Amygdala (tissue), 56 donors: ENCODE results near the gene CPA4.

ENCODE experiments used
- DNase-seq, 56 donors: peaks; one replicate each; lab custom pipeline; 2025; lab: John Stamatoyannopoulos, UW

The CPA4 gene

DNA sequence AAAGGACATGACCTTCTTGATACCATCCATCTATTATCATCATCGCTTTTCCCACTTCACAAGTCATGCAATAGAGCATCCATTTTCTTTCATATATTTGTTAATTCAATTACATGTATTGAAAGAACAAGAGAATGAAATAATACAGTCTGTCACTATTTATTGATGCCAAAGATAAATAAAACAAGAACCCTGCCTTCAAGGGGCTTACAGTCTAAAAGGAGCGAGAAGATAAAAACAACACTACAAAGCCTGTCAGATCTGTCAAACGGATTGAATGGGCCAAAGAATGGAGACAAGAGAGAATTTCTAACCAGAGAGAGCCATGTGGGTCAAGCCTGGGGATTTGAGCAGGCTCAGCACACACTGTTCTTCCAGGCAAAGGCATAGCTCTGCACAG, 67.6 kb downstream of the CPA4 start:
- DNase-seq: no peak

DNA sequence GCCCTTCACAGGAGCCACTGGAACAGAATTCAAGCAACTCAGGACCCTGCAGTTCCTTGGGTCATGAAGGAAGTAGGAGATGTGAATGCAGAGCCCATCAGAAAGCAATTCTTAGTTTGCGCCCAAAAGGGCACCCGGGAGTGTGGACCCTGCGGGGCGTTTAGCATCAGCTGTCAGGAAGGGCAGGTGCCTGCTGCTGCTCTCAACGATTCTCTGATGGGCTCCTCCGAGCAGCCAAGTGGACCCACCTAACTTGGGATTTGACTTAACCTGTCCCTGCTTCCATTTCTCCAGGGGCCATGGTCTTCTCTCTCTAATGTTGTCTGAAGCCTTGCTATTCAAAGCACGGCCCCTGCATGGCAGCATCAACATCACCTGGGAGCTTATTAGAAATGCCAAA, 68.7 kb downstream of the CPA4 start:
- DNase-seq: no peak

- DNase-seq: no peak
These were observed 69.4 kb downstream of the CPA4 start for GRCh38 chr7:130362251-130362816.

DNA sequence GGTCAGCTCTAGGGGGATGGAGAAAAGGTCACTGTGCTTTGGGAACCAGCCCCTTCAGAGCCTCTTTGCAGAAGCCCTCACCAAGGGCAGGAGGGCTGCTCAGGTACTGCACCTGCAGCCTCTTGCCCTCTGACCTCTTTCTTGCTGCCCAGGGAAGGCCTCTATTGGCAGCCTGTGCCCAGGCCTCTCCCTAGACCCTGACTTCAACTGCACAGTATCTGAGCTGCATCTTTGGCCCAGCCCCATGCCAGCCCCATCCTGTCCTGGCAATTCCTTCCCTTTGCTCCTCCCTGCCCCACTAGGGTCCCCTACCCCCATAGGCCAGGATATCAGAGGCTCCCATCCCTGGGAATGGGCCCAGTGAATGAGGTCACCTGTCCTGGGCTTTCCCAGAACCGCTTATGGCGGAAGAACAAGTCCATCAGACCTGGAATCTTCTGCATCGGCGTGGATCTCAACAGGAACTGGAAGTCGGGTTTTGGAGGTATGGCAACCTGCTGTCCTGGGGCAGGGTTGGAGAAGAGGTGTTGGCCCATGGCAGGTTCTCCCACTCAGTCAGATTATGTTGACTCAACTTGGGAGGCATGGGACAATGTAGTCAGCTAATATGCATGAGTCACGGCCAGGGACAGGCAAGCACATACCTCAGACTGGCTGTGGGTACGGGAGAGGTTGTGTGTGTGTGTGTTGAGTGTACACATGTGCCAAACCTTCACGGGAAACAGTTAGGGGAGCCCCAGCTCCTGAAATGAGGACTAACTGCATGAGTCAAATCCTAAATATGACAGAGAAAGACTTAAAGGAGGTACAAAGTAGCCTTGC, 70.3 kb downstream of the CPA4 start:
- DNase-seq: no peak

GRCh38 chr7:130364451-130364850, 71.5 kb downstream of the CPA4 start:
- DNase-seq: no peak

DNA sequence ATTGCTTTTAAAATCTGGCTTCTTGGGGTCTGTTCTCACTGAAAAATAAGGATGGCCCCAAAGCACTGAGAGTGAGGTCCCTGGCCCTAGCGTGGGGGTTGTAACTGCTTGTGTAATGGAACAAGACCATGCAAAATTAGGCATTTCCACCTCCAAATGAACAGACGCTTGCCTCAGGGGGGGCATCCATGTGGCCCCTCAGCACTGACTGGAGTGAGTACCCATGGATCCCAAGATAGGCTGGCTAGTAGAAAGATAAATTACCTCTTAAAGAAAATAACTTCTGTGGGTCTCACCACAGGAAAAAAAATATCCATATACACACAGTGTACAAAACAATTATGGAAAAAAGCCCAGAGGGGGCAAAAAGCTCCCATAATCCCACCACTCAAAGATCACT, 72.1 kb downstream of the CPA4 start:
- no peak for DNase-seq

GRCh38 chr7:130365511-130366441, 72.8 kb downstream of the CPA4 start:
- peak in 30 of 56 donors; percentile 9 to 67 (median 34) for DNase-seq

DNA sequence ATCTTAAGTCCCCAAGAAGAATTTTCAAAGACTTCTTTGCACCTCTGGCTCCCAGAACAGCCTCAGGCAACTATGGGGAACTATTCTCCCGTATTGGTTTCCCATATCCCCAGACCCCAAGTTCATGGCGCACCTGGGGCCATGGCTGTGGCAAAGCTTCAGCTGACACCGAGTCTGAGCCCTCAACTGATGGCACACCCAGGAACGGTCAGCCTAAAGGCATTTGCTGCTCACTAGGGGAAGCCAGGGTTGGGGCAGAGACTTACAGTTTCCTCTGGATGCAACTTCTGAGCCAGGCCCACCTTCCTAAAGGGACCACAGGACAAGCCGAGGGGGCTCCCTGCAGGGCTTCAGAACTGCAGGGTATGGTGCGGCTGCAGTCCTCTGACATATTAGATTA, 73.6 kb downstream of the CPA4 start:
- no peak for DNase-seq

- DNase-seq: no peak
These were observed 74.3 kb downstream of the CPA4 start for GRCh38 chr7:130367088-130367755.

DNA sequence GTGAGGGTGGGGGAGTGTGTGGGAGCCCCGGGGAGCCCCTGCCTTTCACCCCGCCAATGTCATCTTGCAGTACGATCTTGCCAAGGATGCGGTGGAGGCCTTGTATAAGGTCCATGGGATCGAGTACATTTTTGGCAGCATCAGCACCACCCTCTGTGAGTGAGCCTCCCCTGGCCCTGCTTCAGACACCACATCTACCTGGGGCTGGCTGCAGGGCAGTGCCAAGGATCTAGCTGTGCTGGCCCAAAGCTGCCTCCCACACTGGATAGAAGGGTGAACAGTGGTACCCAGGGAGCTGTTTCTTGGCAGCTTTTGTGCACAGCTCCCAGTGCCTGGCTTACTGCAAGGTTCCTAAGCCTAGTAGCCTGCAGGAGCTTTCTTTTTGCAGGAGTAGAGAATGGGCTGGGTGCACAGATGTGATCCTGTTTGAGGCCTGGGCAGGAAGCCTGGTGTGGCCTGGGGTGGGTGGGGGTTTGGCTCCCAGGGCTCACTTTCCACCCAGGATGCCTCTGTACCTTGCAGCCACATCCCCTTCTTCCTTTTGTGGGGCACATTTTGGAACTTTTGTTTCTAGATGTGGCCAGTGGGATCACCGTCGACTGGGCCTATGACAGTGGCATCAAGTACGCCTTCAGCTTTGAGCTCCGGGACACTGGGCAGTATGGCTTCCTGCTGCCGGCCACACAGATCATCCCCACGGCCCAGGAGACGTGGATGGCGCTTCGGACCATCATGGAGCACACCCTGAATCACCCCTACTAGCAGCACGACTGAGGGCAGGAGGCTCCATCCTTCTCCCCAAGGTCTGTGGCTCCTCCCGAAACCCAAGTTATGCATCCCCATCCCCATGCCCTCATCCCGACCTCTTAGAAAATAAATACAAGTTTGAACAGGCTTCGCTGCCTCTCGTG, 75.1 kb downstream of the CPA4 start:
- DNase-seq: no peak

DNA sequence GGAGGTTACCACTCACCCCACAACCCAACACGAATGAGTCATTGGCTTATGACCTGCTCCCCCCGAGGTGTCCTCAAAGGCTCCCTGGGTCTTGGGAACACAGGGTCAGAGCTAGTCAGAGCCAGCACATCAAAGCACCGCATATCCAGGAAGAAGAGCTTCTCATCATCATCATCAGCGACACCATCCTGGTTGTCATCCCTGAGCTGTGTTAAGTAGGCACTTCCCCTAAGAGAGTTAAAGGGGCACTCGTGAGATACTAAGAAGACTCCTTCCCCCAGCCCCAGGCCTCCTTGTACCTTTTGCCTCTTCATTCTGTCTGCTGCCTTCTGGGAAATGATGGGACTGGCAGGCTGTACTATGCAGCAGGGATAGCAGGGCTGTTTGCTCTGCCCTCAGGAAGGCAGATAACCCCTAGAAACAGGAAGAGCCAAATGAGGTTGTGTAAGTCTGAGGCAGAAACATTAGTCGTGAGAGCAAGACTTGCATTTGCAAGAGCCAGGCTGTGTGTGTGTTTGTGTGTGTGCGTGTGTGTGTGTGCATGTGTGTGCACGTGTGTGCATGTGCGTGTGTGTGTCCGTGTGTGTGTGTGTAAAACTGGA, 76.2 kb downstream of the CPA4 start:
- DNase-seq: no peak

DNA sequence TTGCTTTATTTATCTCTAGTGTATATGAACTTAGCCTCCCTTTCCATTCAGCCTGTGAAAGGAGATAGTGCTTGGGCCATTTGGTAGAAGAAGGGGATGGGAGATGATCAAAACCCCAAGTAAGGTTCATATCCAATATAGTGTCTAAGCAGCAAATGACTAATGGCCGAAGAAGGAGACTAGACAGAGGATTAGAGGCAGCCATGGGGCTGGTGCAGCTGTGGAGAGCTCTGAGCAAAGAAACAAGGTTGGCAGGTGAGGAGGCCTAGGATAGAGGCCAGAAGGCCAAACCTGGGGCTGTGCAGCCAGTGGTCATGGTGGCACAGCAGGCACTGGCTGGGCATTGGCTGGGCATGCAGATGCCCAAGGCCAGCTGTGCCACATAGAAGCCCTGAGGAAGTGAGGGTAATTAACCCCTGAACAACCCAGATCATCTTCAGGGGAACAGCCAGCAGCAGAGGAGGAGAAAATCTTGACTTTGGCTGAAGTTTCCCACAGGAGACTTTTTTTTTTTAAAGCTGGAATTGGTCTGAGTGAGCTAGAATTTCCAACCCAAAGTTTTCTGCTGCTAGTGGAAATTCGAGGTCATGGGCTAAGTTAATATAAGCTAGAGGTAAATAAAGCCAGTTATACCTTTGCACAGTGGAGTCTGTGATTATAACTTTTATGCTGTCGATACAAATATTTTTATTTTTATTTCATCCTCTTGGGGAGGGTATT, 77.0 kb downstream of the CPA4 start:
- DNase-seq: no peak

GRCh38 chr7:130371046-130371445, 78.1 kb downstream of the CPA4 start:
- DNase-seq: no peak

- no peak for DNase-seq
These were observed 79.6 kb downstream of the CPA4 start for GRCh38 chr7:130372402-130373165.
